ENCODE measurements around the gene LYL1. TPM values are rescaled to one million over a fixed set of nuclear protein-coding genes. Genes with fewer than 3 reads are reported as not detected.

The LYL1 gene
- total RNA-seq, 1 experiment from 2014 or later: 99.1 TPM

- H3K4me1 ChIP-seq (ENCODE audit: low read length): peaks cover 12% of the 10 kb centered on the region
- no peak for DNase-seq
- H3K9me3 ChIP-seq (ENCODE audit: low read length): no peaks in the 10 kb centered on the region
- no peaks in the 10 kb centered on the region for H4K20me1 ChIP-seq (ENCODE audit: insufficient read depth, low read depth, low read length)
- H2AFZ ChIP-seq (ENCODE audit: low read length): no peak overlapping the region
- H3K27me3 ChIP-seq (ENCODE audit: low read length): no peaks in the 10 kb centered on the region
- no peaks in the 10 kb centered on the region for H3K79me2 ChIP-seq (ENCODE audit: low read length)
- no peaks in the 10 kb centered on the region for H3K9me2 ChIP-seq (replicated peaks; ENCODE audit: insufficient read depth, low read length)
- H3K36me3 ChIP-seq (ENCODE audit: insufficient read depth, low read length): no peaks in the 10 kb centered on the region
- H3K4me3 ChIP-seq (ENCODE audit: low read length): no peak overlapping the region
- H3K27ac ChIP-seq (ENCODE audit: low read length): no peak overlapping the region
- no peak overlapping the region for H3K4me2 ChIP-seq (ENCODE audit: low read depth, low read length, poor library complexity, severe bottlenecking)
- no peak overlapping the region for H3K9ac ChIP-seq (ENCODE audit: low read length)
Observed at GRCh38 chr19:13089857-13090507, 12.7 kb downstream of the LYL1 start.

GRCh38 chr19:13089139-13089856 is 13.4 kb downstream of the LYL1 start:
- Histone ChIP-seq H3K9me3 (ENCODE audit: low read length) (no peaks in the 10 kb centered on the region), H3K36me3 (ENCODE audit: insufficient read depth, low read length) (no peaks in the 10 kb centered on the region), H3K27ac (ENCODE audit: low read length) (no peak overlapping the region), H3K27me3 (ENCODE audit: low read length) (no peaks in the 10 kb centered on the region), H3K79me2 (ENCODE audit: low read length) (no peaks in the 10 kb centered on the region), H3K4me2 (ENCODE audit: low read depth, low read length, poor library complexity, severe bottlenecking) (no peak overlapping the region), H3K4me1 (ENCODE audit: low read length) (peaks cover 5% of the 10 kb centered on the region), H3K9ac (ENCODE audit: low read length) (no peak overlapping the region), H4K20me1 (ENCODE audit: insufficient read depth, low read depth, low read length) (no peaks in the 10 kb centered on the region), H3K9me2 (replicated peaks; ENCODE audit: insufficient read depth, low read length) (no peaks in the 10 kb centered on the region), H3K4me3 (ENCODE audit: low read length) (no peak overlapping the region), H2AFZ (ENCODE audit: low read length) (no peak overlapping the region)
- DNase-seq: peak; percentile 79

GRCh38 chr19:13087795-13088537 is 14.7 kb downstream of the LYL1 start:
- no peaks in the 10 kb centered on the region for H3K4me1 ChIP-seq (ENCODE audit: low read length)
- H3K4me3 ChIP-seq (ENCODE audit: low read length): no peak overlapping the region
- no peak overlapping the region for H3K9ac ChIP-seq (ENCODE audit: low read length)
- no peaks in the 10 kb centered on the region for H4K20me1 ChIP-seq (ENCODE audit: insufficient read depth, low read depth, low read length)
- DNase-seq: no peak
- no peaks in the 10 kb centered on the region for H3K36me3 ChIP-seq (ENCODE audit: insufficient read depth, low read length)
- H3K9me2 ChIP-seq (replicated peaks; ENCODE audit: insufficient read depth, low read length): no peaks in the 10 kb centered on the region
- H3K27ac ChIP-seq (ENCODE audit: low read length): no peak overlapping the region
- H3K9me3 ChIP-seq (ENCODE audit: low read length): no peaks in the 10 kb centered on the region
- no peaks in the 10 kb centered on the region for H3K79me2 ChIP-seq (ENCODE audit: low read length)
- H3K4me2 ChIP-seq (ENCODE audit: low read depth, low read length, poor library complexity, severe bottlenecking): no peak overlapping the region
- H3K27me3 ChIP-seq (ENCODE audit: low read length): no peaks in the 10 kb centered on the region
- H2AFZ ChIP-seq (ENCODE audit: low read length): no peak overlapping the region

- Histone ChIP-seq H4K20me1 (ENCODE audit: insufficient read depth, low read depth, low read length) (no peaks in the 10 kb centered on the region), H3K36me3 (ENCODE audit: insufficient read depth, low read length) (no peaks in the 10 kb centered on the region), H3K27me3 (ENCODE audit: low read length) (no peaks in the 10 kb centered on the region), H2AFZ (ENCODE audit: low read length) (no peak overlapping the region), H3K9ac (ENCODE audit: low read length) (no peak overlapping the region), H3K4me2 (ENCODE audit: low read depth, low read length, poor library complexity, severe bottlenecking) (no peak overlapping the region), H3K9me3 (ENCODE audit: low read length) (no peaks in the 10 kb centered on the region), H3K4me1 (ENCODE audit: low read length) (no peaks in the 10 kb centered on the region), H3K9me2 (replicated peaks; ENCODE audit: insufficient read depth, low read length) (no peaks in the 10 kb centered on the region), H3K4me3 (ENCODE audit: low read length) (no peak overlapping the region), H3K79me2 (ENCODE audit: low read length) (no peaks in the 10 kb centered on the region), H3K27ac (ENCODE audit: low read length) (no peak overlapping the region)
- DNase-seq: no peak
Observed at GRCh38 chr19:13087295-13087694, 15.4 kb downstream of the LYL1 start.

GRCh38 chr19:13086341-13086740 is 16.3 kb downstream of the LYL1 start:
- no peak for DNase-seq
- no peaks in the 10 kb centered on the region for H3K4me1 ChIP-seq (ENCODE audit: low read length)
- no peaks in the 10 kb centered on the region for H3K27me3 ChIP-seq (ENCODE audit: low read length)
- H3K4me2 ChIP-seq (ENCODE audit: low read depth, low read length, poor library complexity, severe bottlenecking): no peak overlapping the region
- H3K9ac ChIP-seq (ENCODE audit: low read length): no peak overlapping the region
- no peaks in the 10 kb centered on the region for H3K79me2 ChIP-seq (ENCODE audit: low read length)
- H3K36me3 ChIP-seq (ENCODE audit: insufficient read depth, low read length): no peaks in the 10 kb centered on the region
- H3K27ac ChIP-seq (ENCODE audit: low read length): no peak overlapping the region
- H3K9me2 ChIP-seq (replicated peaks; ENCODE audit: insufficient read depth, low read length): no peaks in the 10 kb centered on the region
- H3K9me3 ChIP-seq (ENCODE audit: low read length): no peaks in the 10 kb centered on the region
- H4K20me1 ChIP-seq (ENCODE audit: insufficient read depth, low read depth, low read length): no peaks in the 10 kb centered on the region
- no peak overlapping the region for H3K4me3 ChIP-seq (ENCODE audit: low read length)
- H2AFZ ChIP-seq (ENCODE audit: low read length): no peak overlapping the region

GRCh38 chr19:13085666-13086065 is 17.0 kb downstream of the LYL1 start:
- Histone ChIP-seq H3K9me2 (replicated peaks; ENCODE audit: insufficient read depth, low read length) (no peaks in the 10 kb centered on the region), H3K36me3 (ENCODE audit: insufficient read depth, low read length) (no peaks in the 10 kb centered on the region), H3K4me3 (ENCODE audit: low read length) (no peak overlapping the region), H3K9ac (ENCODE audit: low read length) (no peak overlapping the region), H3K27ac (ENCODE audit: low read length) (no peak overlapping the region), H3K79me2 (ENCODE audit: low read length) (no peaks in the 10 kb centered on the region), H4K20me1 (ENCODE audit: insufficient read depth, low read depth, low read length) (no peaks in the 10 kb centered on the region), H3K9me3 (ENCODE audit: low read length) (no peaks in the 10 kb centered on the region), H3K4me2 (ENCODE audit: low read depth, low read length, poor library complexity, severe bottlenecking) (no peak overlapping the region), H3K27me3 (ENCODE audit: low read length) (no peaks in the 10 kb centered on the region), H3K4me1 (ENCODE audit: low read length) (no peaks in the 10 kb centered on the region), H2AFZ (ENCODE audit: low read length) (no peak overlapping the region)
- DNase-seq: no peak

- no peaks in the 10 kb centered on the region for H3K9me2 ChIP-seq (replicated peaks; ENCODE audit: insufficient read depth, low read length)
- H2AFZ ChIP-seq (ENCODE audit: low read length): no peak overlapping the region
- no peaks in the 10 kb centered on the region for H3K36me3 ChIP-seq (ENCODE audit: insufficient read depth, low read length)
- H3K4me3 ChIP-seq (ENCODE audit: low read length): no peak overlapping the region
- H3K27ac ChIP-seq (ENCODE audit: low read length): no peak overlapping the region
- H4K20me1 ChIP-seq (ENCODE audit: insufficient read depth, low read depth, low read length): no peaks in the 10 kb centered on the region
- H3K79me2 ChIP-seq (ENCODE audit: low read length): no peaks in the 10 kb centered on the region
- H3K27me3 ChIP-seq (ENCODE audit: low read length): no peaks in the 10 kb centered on the region
- no peaks in the 10 kb centered on the region for H3K4me1 ChIP-seq (ENCODE audit: low read length)
- no peak for DNase-seq
- H3K9ac ChIP-seq (ENCODE audit: low read length): no peak overlapping the region
- no peak overlapping the region for H3K4me2 ChIP-seq (ENCODE audit: low read depth, low read length, poor library complexity, severe bottlenecking)
- no peaks in the 10 kb centered on the region for H3K9me3 ChIP-seq (ENCODE audit: low read length)
Observed at GRCh38 chr19:13083627-13084026, 19.0 kb downstream of the LYL1 start.

- no peak overlapping the region for H3K4me2 ChIP-seq (ENCODE audit: low read depth, low read length, poor library complexity, severe bottlenecking)
- H3K9ac ChIP-seq (ENCODE audit: low read length): no peak overlapping the region
- H2AFZ ChIP-seq (ENCODE audit: low read length): no peak overlapping the region
- DNase-seq: no peak
- H3K27me3 ChIP-seq (ENCODE audit: low read length): no peaks in the 10 kb centered on the region
- H3K79me2 ChIP-seq (ENCODE audit: low read length): no peaks in the 10 kb centered on the region
- H3K27ac ChIP-seq (ENCODE audit: low read length): no peak overlapping the region
- H4K20me1 ChIP-seq (ENCODE audit: insufficient read depth, low read depth, low read length): no peaks in the 10 kb centered on the region
- no peaks in the 10 kb centered on the region for H3K4me1 ChIP-seq (ENCODE audit: low read length)
- H3K36me3 ChIP-seq (ENCODE audit: insufficient read depth, low read length): no peaks in the 10 kb centered on the region
- H3K9me3 ChIP-seq (ENCODE audit: low read length): no peaks in the 10 kb centered on the region
- H3K9me2 ChIP-seq (replicated peaks; ENCODE audit: insufficient read depth, low read length): no peaks in the 10 kb centered on the region
- H3K4me3 ChIP-seq (ENCODE audit: low read length): no peak overlapping the region
Observed at GRCh38 chr19:13083008-13083404, 19.7 kb downstream of the LYL1 start.
